ENCODE data around the gene TNFRSF4. TPM values are rescaled to one million over a fixed set of nuclear protein-coding genes. Genes with fewer than 3 reads are reported as not detected.

TNFRSF4 gene
- total and polyA plus RNA-seq, 9 of the 15 experiments (the other 6 are each of a cell fraction or from before 2014, with no cell fraction given): 0.07 to 0.44 (median 0.19) TPM; not detected in 5

DNA sequence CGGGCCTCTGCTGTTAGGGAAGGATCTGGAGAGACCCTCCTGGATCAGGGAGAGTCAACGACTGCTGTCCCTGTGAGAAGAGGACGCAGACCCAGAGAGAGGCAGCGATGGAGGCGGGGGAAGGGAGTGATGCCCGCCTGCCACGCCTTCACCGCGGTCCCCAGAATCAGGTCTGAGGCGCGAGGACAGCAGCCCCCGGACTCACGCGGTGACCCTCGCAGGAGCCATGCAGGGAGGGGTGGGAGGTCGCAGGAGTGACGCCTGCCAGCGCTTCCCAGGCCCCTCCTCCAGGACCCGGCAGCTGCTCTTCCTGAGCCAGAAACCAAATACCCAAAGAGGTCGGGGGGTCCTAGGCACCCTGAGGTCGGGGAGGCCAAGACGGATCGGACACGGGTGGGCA, 6.2 kb upstream of the TNFRSF4 start:
- H3K27ac ChIP-seq (ENCODE audit: extremely low read depth, low read depth, low read length): no peak overlapping the region
- H3K4me3 ChIP-seq: no peak overlapping the region
- peaks cover 13% of the 10 kb centered on the region; the same call in 2 of the 3 replicates for H3K79me2 ChIP-seq (ENCODE audit: control insufficient read depth, insufficient read depth, low read length)
- H3K4me2 ChIP-seq (ENCODE audit: insufficient read depth, low read length): no peak overlapping the region
- ChIA-PET POLR2A (interaction anchor here (0.7 to 1.5 kb wide), 2 partner anchors 11 to 69 kb away, joined by 3 to 6 read pairs; partner anchors contain the start of genes B3GALT6 and SDF4), CTCF (ENCODE audit: low intra/inter-chr PET ratio) (no interaction called here)
- DNase-seq (ENCODE audit: extremely low read depth in 1 of 4, low spot score in 3 of 4) (peak in 2 of 4 experiments; percentile 44 to 47), FAIRE-seq (no peak), ATAC-seq (no peak)
- no peak overlapping the region for H2AFZ ChIP-seq (ENCODE audit: low read depth, low read length)
- H4K20me1 ChIP-seq (replicated peaks; ENCODE audit: control insufficient read depth, insufficient read depth, low read length): peaks cover 3% of the 10 kb centered on the region; the same call in 1 of the 2 replicates
- no peaks in the 10 kb centered on the region for H3K9me3 ChIP-seq (replicated peaks; ENCODE audit: control insufficient read depth, insufficient read depth, low read depth, low read length)
- peaks cover 94% of the 10 kb centered on the region; the same call in 2 of the 3 replicates for H3K36me3 ChIP-seq (ENCODE audit: control insufficient read depth, insufficient read depth, low read length)
- no peak for TF ChIP-seq SRF (CRISPR knock-in tag; IDR thresholded peaks at IDR 0.05)
- TF ChIP-seq POLR2G (IDR thresholded peaks at IDR 0.05; ENCODE audit: low read depth, low read length): peak; percentile 54; the same call in 1 of the 2 replicates
- intact Hi-C loops (cut with micrococcal nuclease): no loop called here
- BruUV-seq (replicated peaks): no TSS peak
- H3K27me3 ChIP-seq (ENCODE audit: control insufficient read depth in 2 of 2, insufficient read depth in 2 of 2, low read length in 2 of 2): no peaks in the 10 kb centered on the region
- no peaks in the 10 kb centered on the region for H3K9me1 ChIP-seq (ENCODE audit: control insufficient read depth, insufficient read depth, low read length)
- in situ Hi-C loops (cut with MboI): no loop called here
- WGBS (ENCODE audit: insufficient coverage, low coverage, missing lambda C conversion rate): 94% methylated on average over 17 of the region's 24 CpGs
- peaks cover 0 to 60% of the 10 kb centered on the region in 2 experiments; a peak in 1 of 5 replicates for H3K4me1 ChIP-seq (replicated peaks in 1 of 2; ENCODE audit: control insufficient read depth in 2 of 2, insufficient read depth in 2 of 2, low read length in 2 of 2)
- H3K9ac ChIP-seq (ENCODE audit: insufficient read depth in 1 of 2, low read depth in 2 of 2, low read length in 2 of 2): no peak overlapping the region

DNA sequence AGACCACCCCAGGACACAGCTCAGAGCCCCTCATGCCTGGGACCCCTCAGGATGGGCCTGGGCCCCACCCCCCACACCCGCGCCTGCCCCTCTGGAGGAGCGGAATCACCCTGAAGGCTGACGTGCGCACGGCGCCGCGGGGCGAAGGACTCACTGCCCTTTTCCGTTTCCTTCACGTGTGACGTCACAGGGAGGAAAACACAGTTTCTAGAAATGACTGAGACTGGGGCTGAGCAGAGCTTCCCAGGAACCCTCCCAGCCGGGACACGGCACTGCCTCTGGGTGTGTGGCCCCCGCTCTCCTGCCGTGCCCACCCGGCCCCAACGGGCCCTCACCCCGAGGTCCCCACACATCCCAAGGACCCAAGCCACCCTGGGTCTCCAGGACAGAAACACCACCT, 5.4 kb upstream of the TNFRSF4 start:
- Histone ChIP-seq H3K9ac (ENCODE audit: insufficient read depth in 1 of 2, low read depth in 2 of 2, low read length in 2 of 2) (no peak overlapping the region), H3K4me3 (no peak overlapping the region), H3K27me3 (ENCODE audit: control insufficient read depth in 2 of 2, insufficient read depth in 2 of 2, low read length in 2 of 2) (no peaks in the 10 kb centered on the region), H3K9me1 (ENCODE audit: control insufficient read depth, insufficient read depth, low read length) (no peaks in the 10 kb centered on the region), H3K27ac (ENCODE audit: extremely low read depth, low read depth, low read length) (no peak overlapping the region), H2AFZ (ENCODE audit: low read depth, low read length) (no peak overlapping the region), H4K20me1 (replicated peaks; ENCODE audit: control insufficient read depth, insufficient read depth, low read length) (peaks cover 3% of the 10 kb centered on the region; the same call in 1 of the 2 replicates), H3K79me2 (ENCODE audit: control insufficient read depth, insufficient read depth, low read length) (peaks cover 5% of the 10 kb centered on the region; the same call in 1 of the 3 replicates), H3K4me1 (replicated peaks in 1 of 2; ENCODE audit: control insufficient read depth in 2 of 2, insufficient read depth in 2 of 2, low read length in 2 of 2) (peaks cover 0 to 61% of the 10 kb centered on the region in 2 experiments; a peak in 1 of 5 replicates), H3K4me2 (ENCODE audit: insufficient read depth, low read length) (no peak overlapping the region), H3K36me3 (ENCODE audit: control insufficient read depth, insufficient read depth, low read length) (peaks cover 86% of the 10 kb centered on the region; the same call in 2 of the 3 replicates), H3K9me3 (replicated peaks; ENCODE audit: control insufficient read depth, insufficient read depth, low read depth, low read length) (no peaks in the 10 kb centered on the region)
- DNase-seq (ENCODE audit: extremely low read depth in 1 of 4, low spot score in 3 of 4) (no peak), ATAC-seq (no peak), FAIRE-seq (no peak)
- ChIA-PET POLR2A (no interaction called here), CTCF (ENCODE audit: low intra/inter-chr PET ratio) (no interaction called here)
- in situ Hi-C loops (cut with MboI) (no loop called here), intact Hi-C loops (cut with micrococcal nuclease) (no loop called here)
- 95% methylated on average over 18 of the region's 20 CpGs for WGBS (ENCODE audit: insufficient coverage, low coverage, missing lambda C conversion rate)
- TF ChIP-seq DEAF1 (CRISPR knock-in tag; IDR thresholded peaks at IDR 0.05) (no peak), FOXK2 (conservative IDR thresholded peaks at IDR 0.05 in 1 of 2, IDR thresholded peaks at IDR 0.05 in 1 of 2; ENCODE audit: low read depth in 2 of 2) (no peak)
- BruUV-seq (replicated peaks): no TSS peak

All from K562 (cell line).